Ovary (tissue), 9 donors: ENCODE measurements around the gene CHPT1. TPM values are rescaled to one million over a fixed set of nuclear protein-coding genes. Genes with fewer than 3 reads are reported as not detected.

Source experiments
- DNase-seq, 5 donors: peaks; one replicate each; pipeline ENCODE4 v3.0.0-alpha.2; 2019 to 2020
- H3K27ac ChIP-seq, 2 donors: fragments of 200-600 bp; one replicate each; pipeline versions ENCODE4 v1.5.1 to v1.8.0; 2019 to 2022
- H3K27me3 ChIP-seq: fragments of 200-600 bp; one replicate; pipeline ENCODE4 v1.8.0; 2022
- H3K36me3 ChIP-seq: fragments of 200-600 bp; sonication (generic); one replicate; pipeline ENCODE4 v1.5.1; 2019
- H3K4me1 ChIP-seq: one replicate; pipeline ENCODE4 v1.8.1; 2013; ENCODE audit warnings: mild to moderate bottlenecking, moderate library complexity; ENCODE audit not compliant: insufficient read depth
- H3K4me3 ChIP-seq: fragments of 200-600 bp; sonication (generic); one replicate; pipeline ENCODE4 v1.5.1; 2017
- H3K9me3 ChIP-seq, 2 donors: fragments of 200-600 bp in 1 of 2; sonication (generic) in 1 of 2; one replicate each; pipeline versions ENCODE4 v1.5.1 to v1.8.1; 2013 to 2019; ENCODE audit warnings: mild to moderate bottlenecking in 1 of 2, moderate library complexity in 1 of 2
- CTCF ChIP-seq, 3 donors: fragments of 450-650 bp in 2 of 3; fragments of 200-600 bp in 1 of 3; IDR thresholded peaks; one replicate each; pipeline versions ENCODE4 v1.5.1 to v1.8.0; 2016 to 2022; ENCODE audit warnings: antibody characterized with exemption in 3 of 3, mild to moderate bottlenecking in 1 of 3
- EP300 ChIP-seq: sonication (generic); formaldehyde crosslinking; IDR thresholded peaks from one replicate; pipeline ENCODE4 v1.6.1; 2017; ENCODE audit warnings: antibody characterized with exemption
- POLR2A ChIP-seq: fragments of 450-650 bp; IDR thresholded peaks from one replicate; pipeline ENCODE4 v1.6.1; 2017; ENCODE audit warnings: antibody characterized with exemption, mild to moderate bottlenecking, moderate library complexity
- WGBS, 3 donors: extraction: QIAGEN DNeasy Blood & Tissue Kit in 1 of 3; methylation state at CpG; one replicate each; pipeline versions ENCODE4 v1.1.5 to v1.1.7; 2013 to 2017; 5-methylcytosine and 5-hydroxymethylcytosine counted together
- intact Hi-C, 4 donors: fragments of 100-400 bp; cut with DNase I; formaldehyde crosslinking; loops; one replicate each; pipeline versions ENCODE4 v1.11.0 to v1.15.1; 2022 to 2023
- polyA plus RNA-seq, 2 donors: library from polyadenylated mRNA; stranded (reverse); fragments of 200-250 nt in 1 of 2; fragments of 350-450 nt in 1 of 2; fragmentation: Illumina TruSeq in 1 of 2; extraction: RNeasy Lipid Tissue Mini Kit (QIAGEN cat#74804) in 1 of 2; gene quantifications; one replicate each; pipeline ENCODE4 v1.2.3, GENCODE V29; 2013 to 2014
- total RNA-seq, 7 donors: library from RNA; depleted of rRNA in 2 of 7; stranded (reverse); fragments of >200 nt in 2 of 7; fragmentation: NEBNext Ultra II Directional in 3 of 7; extraction: Animal tissue kit (Norgen Biotek cat#: 25700) in 3 of 7; gene quantifications; one replicate each; pipeline versions ENCODE4 v1.1.0 to v1.2.4, GENCODE V29; 2016 to 2023
- donor health status: DM: no; HTN: no; CAD: no; lungs with moderate emphysema.
- donor health status: DM: no; HTN: no; CAD: no.
- donor health status: Bipolar disorder and iron deficiency.
- donor health status: DM: yes; HTN: yes; CAD: no.
- donor health status: DM: no; HTN: no; CAD: no.
- donor health status: DM: yes; HTN: yes; CAD: no.

Gene CHPT1
- total and polyA plus RNA-seq, 9 donors: 25.8 to 89.4 (median 31.4) TPM

GRCh38 chr12:101714877-101715444, 17.5 kb downstream of the CHPT1 start:
- Histone ChIP-seq H3K9me3 (no peaks in the 10 kb centered on the region), H3K4me3 (no peak overlapping the region), H3K4me1 (peaks cover 2% of the 10 kb centered on the region), H3K36me3 (no peaks in the 10 kb centered on the region), H3K27ac (no peak overlapping the region), H3K27me3 (no peaks in the 10 kb centered on the region)
- no peak for DNase-seq
- 87 to 95% (median 92%) methylated on average over 3 of the region's 3 CpGs for WGBS, 3 donors
- no peak for TF ChIP-seq POLR2A
- TF ChIP-seq CTCF (IDR thresholded peaks at IDR 0.05): no peak
- TF ChIP-seq EP300: no peak
- intact Hi-C loops: no loop called here

DNA sequence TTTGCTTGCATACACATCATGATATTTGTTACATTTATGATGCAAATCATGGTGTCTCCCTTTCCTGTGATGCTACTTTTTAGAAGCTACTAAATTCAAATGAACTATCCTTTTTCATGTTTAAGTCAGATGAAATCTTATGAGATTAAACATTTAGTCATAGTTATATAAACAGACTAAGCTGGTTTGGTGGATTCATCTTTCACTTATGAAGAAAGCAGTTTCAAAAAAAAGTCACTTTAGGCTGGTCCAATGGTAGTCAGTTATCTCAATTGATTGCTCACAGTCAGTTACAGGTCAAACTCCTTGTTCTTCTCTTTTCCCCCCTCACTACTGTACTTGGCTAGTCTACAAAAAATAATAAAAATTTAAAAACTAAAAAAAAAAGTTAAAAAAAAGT, 22.1 kb downstream of the CHPT1 start:
- Histone ChIP-seq H3K27ac (no peak overlapping the region), H3K4me3 (no peak overlapping the region), H3K27me3 (no peaks in the 10 kb centered on the region), H3K36me3 (no peaks in the 10 kb centered on the region), H3K4me1 (no peaks in the 10 kb centered on the region), H3K9me3 (no peaks in the 10 kb centered on the region)
- intact Hi-C loops: no loop called here
- no peak for TF ChIP-seq CTCF (IDR thresholded peaks at IDR 0.05)
- no peak for TF ChIP-seq EP300
- TF ChIP-seq POLR2A: no peak
- DNase-seq: no peak

DNA sequence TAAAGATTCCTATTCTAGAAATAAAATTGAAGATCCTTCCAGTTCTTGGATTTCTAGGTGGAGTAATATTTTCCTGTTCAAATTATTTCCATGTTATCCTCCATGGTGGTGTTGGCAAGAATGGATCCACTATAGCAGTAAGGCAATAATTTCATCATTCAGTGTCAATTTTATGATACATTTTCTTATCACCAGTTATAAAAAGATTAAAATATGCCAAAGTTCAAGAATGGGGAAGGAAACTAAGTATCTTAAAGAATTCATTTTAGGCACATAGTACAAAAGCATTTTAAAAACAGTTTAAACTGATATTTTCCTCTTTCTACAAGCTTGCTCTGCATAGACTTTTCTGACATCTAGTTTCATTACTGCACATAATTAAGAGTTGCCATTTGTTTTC, 22.7 kb downstream of the CHPT1 start:
- Histone ChIP-seq H3K27ac (no peak overlapping the region), H3K36me3 (no peaks in the 10 kb centered on the region), H3K9me3 (no peaks in the 10 kb centered on the region), H3K27me3 (no peaks in the 10 kb centered on the region), H3K4me1 (no peaks in the 10 kb centered on the region), H3K4me3 (no peak overlapping the region)
- TF ChIP-seq CTCF (IDR thresholded peaks at IDR 0.05) (no peak), EP300 (no peak), POLR2A (no peak)
- DNase-seq: no peak
- intact Hi-C loops: no loop called here

DNA sequence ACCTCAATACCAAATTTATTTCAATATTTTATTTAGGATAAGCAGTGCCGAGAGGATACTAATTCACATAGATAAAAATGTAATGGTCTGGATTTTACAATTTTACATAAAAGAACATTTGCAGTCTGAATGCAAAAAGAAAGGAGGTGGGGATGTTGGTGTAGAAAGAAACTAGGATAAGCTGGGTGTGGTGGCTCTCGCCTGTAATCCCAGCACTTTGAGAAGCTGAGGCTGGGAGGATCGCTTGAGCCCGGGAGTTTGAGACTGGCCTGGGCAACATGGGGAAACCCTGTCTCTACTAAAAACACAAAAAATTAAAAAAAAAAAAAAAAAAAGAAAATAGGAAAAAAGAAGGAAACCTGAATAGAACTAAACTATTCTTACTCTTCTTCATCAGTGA, 25.0 kb downstream of the CHPT1 start:
- TF ChIP-seq EP300 (no peak), POLR2A (no peak), CTCF (IDR thresholded peaks at IDR 0.05) (no peak)
- Histone ChIP-seq H3K4me1 (no peaks in the 10 kb centered on the region), H3K4me3 (no peak overlapping the region), H3K36me3 (no peaks in the 10 kb centered on the region), H3K27me3 (no peaks in the 10 kb centered on the region), H3K9me3 (no peaks in the 10 kb centered on the region), H3K27ac (no peak overlapping the region)
- WGBS, 3 donors: 96 to 97% (median 97%) methylated on average over 4 of the region's 4 CpGs
- DNase-seq: no peak
- intact Hi-C loops: no loop called here
